CD4-positive, alpha-beta T cell treated with Interleukin-17A for 1 hour (primary cell): ENCODE data around the gene PAK4.
"Not testable (repeated sequence)": the region's sequence is repeated elsewhere in the genome, so short reads cannot be mapped to it uniquely, and the experiment has no call there.

Experiments
- DNase-seq: peaks from one replicate; pipeline ENCODE4 v3.0.0-alpha.2; 2020

Gene PAK4

GRCh38 chr19:39211731-39212374 lies 86.3 kb downstream of the PAK4 start:
- DNase-seq: no peak

DNA sequence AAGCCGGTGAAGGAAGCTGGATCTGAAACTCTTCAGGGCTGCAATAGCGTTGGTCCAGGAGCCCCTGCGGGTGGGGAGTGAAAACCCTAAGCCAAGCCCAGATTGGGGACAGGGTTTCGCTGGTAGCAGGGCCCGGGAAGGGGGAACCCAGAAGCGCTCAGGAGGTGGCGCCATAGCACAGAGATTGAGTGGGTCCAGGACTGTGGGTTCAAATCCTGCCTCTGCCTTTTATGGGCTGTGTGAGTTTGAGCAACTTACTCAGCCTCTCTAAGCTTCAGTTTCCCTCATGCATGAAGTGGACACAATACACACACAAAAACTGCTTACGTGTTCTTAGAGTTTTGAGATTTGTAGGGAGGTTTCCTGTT lies 86.8 kb downstream of the PAK4 start:
- DNase-seq: peak; percentile 73

DNA sequence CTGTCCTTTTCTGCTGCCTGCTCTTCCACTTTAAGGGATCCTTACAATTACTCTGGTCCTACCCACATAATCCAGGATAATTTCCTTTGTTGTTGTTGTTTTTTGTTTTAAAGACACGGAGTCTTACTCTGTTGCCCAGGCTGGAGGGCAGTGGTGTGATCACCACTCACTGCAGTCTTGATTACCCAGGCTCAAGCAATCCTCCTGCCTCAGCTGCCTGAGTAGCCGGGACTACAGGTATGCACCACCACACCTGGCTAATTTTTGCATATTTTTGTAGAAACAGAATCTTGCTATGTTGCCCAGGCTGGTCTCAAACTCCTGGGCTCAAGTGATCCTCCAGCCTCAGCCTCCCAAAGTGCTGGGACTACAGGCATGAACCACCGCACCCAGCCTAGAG lies 89.7 kb downstream of the PAK4 start:
- not testable (repeated sequence) for DNase-seq

- no peak for DNase-seq
These were observed 91.5 kb downstream of the PAK4 start for GRCh38 chr19:39217094-39217493.

DNA sequence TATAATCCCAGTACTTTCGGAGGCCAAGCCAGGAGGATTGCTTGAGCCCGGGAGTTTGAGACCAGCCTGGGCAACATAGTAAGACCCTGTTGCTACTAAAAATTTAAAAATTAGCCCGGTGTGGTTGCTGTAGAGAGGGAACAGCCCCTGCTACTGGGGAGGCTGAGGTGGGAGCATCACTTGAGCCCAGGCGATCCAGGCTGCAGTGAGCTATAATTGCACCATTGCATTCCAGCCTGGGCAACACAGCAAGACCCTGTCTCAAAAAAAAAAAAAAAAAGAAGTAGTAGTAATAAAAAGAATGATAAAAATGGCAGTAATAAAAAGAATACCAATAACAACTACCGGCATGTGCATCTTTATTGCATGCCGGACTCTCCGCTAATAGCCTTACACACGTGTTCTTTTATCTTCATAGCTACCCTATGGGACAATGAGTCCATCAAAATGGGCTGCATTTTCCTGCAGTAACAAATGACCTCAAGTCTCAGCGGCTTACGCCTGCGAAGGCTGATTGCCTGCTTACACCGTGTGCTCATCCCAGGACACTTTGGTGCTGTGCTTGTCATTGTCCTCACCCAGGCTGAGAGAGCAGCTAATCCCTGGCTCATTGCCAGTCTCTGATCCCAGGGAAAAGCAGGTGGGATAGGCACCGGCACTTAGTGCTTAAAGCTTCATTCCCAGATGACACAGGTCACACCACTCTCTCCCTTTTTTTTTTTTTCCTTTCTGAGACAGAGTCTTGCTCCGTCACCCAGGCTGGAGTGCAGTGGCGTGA lies 92.8 kb downstream of the PAK4 start:
- no peak for DNase-seq

DNA sequence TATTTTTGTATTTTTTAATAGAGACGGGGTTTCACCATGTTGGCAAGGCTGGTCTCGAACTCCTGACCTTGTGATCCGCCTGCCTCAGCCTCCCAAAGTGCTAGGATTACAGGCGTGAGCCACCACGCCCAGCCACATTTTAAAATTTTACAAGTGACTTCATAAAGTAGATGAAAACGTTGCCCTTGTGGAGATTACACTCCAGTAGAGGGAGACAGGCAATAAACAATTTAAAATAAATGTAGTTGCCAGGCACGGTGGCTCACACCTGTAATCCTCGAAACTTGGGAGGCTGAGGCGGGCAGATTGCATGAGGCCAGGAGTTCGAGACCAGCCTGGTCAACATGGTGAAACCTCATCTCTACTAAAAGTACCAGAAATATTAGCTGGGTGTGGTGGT lies 93.5 kb downstream of the PAK4 start:
- DNase-seq: peak; percentile 13

DNA sequence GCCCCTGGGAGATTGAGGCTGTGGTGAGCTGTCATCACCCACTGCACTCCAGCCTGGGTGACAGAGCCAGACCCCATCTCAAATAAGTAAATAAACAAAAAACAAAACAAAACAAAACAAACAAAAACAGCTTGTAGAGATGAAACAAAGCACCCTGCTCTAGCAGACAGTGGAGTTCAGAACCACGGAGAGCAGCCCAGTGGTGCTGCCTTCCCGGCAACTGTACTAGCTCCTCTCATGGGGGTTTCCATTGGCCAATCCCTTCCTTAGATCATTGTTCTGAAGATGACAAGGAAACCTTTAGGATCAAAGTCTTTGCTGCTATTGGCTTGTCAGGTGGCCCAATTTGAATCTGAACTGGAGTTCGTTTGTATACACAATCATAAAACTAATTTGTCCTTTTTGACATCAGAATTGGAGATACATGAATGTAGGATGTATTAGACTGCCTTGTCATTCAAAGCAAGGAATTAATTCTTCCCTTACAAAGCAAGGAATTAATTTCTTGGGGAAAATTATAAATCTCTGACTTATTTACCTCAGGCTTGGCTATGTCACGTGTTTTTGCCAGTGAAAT lies 98.2 kb downstream of the PAK4 start:
- DNase-seq: peak; percentile 20

GRCh38 chr19:39224910-39225309 lies 99.3 kb downstream of the PAK4 start:
- no peak for DNase-seq
